Measurements from ENCODE around the gene RNF121. TPM values are rescaled to one million over a fixed set of nuclear protein-coding genes. Genes with fewer than 3 reads are reported as not detected.
A peak's percentile ranks its signal among the peaks of the same experiment; 100 is the strongest.

Gene RNF121
- total RNA-seq, 2 donors from 2014 or later = 27.4 to 29.0 TPM

- intact Hi-C loops (cut with DNase I) = no loop called here
- no peak for DNase-seq (ENCODE audit: low spot score)
Measured at GRCh38 chr11:72001285-72001684, 72.4 kb downstream of the RNF121 start.

GRCh38 chr11:72001834-72002591 is 73.2 kb downstream of the RNF121 start:
- intact Hi-C loops (cut with DNase I) = no loop called here
- DNase-seq (ENCODE audit: low spot score) = no peak

GRCh38 chr11:72002841-72003775 is 74.3 kb downstream of the RNF121 start:
- intact Hi-C loops (cut with DNase I) = no loop called here

GRCh38 chr11:72003776-72004171 is 74.9 kb downstream of the RNF121 start:
- DNase-seq (ENCODE audit: low spot score) = no peak
- intact Hi-C loops (cut with DNase I) = no loop called here

More at GRCh38 chr11:72002841-72003775, 74.3 kb downstream of the RNF121 start:
- no peak for DNase-seq (ENCODE audit: low spot score)

- intact Hi-C loops (cut with DNase I) = no loop called here
- no peak for DNase-seq (ENCODE audit: low spot score)
Measured at GRCh38 chr11:72004515-72005346, 75.9 kb downstream of the RNF121 start.

- intact Hi-C loops (cut with DNase I) = no loop called here
- DNase-seq (ENCODE audit: low spot score) = no peak
Measured at GRCh38 chr11:72005347-72006260, 76.8 kb downstream of the RNF121 start.

- DNase-seq (ENCODE audit: low spot score) = no peak
- intact Hi-C loops (cut with DNase I) = no loop called here
Measured at GRCh38 chr11:72006309-72007088, 77.7 kb downstream of the RNF121 start.

- intact Hi-C loops (cut with DNase I) = no loop called here
- DNase-seq (ENCODE audit: low spot score) = no peak
Measured at GRCh38 chr11:72007089-72007476, 78.2 kb downstream of the RNF121 start.

GRCh38 chr11:72007587-72007986 is 78.7 kb downstream of the RNF121 start:
- intact Hi-C loops (cut with DNase I) = no loop called here
- no peak for DNase-seq (ENCODE audit: low spot score)

- DNase-seq (ENCODE audit: low spot score) = no peak
- intact Hi-C loops (cut with DNase I) = no loop called here
Measured at GRCh38 chr11:72008728-72009127, 79.9 kb downstream of the RNF121 start.

- no peak for DNase-seq (ENCODE audit: low spot score)
- intact Hi-C loops (cut with DNase I) = no loop called here
Measured at GRCh38 chr11:72009156-72009555, 80.3 kb downstream of the RNF121 start.

GRCh38 chr11:72010529-72011233 is 81.8 kb downstream of the RNF121 start:
- intact Hi-C loops (cut with DNase I) = loop anchor here in 1 of 2 donors (10.0 kb wide), 1 partner anchor 224 kb away; no protein-coding TSS in a partner anchor
- no peak for DNase-seq (ENCODE audit: low spot score)

GRCh38 chr11:72012091-72012630 is 83.3 kb downstream of the RNF121 start:
- intact Hi-C loops (cut with DNase I) = loop anchor here in 1 of 2 donors (10.0 kb wide), 1 partner anchor 223 kb away; no protein-coding TSS in a partner anchor
- DNase-seq (ENCODE audit: low spot score) = no peak

- DNase-seq (ENCODE audit: low spot score) = peak; percentile 91
Measured at GRCh38 chr11:72012897-72013721, 84.3 kb downstream of the RNF121 start.

More at GRCh38 chr11:72012897-72013721, 84.3 kb downstream of the RNF121 start:
- intact Hi-C loops (cut with DNase I) = loop anchor here in 1 of 2 donors (10.0 kb wide), 1 partner anchor 222 kb away; no protein-coding TSS in a partner anchor
